GM21360 (cell line): Measurements from ENCODE around the gene FSTL4.
"Not testable (repeated sequence)": the region's sequence is repeated elsewhere in the genome, so short reads cannot be mapped to it uniquely, and the experiment has no call there.

Source experiments
- ATAC-seq: cut with Tn5 transposase; IDR thresholded peaks from one replicate; pipeline ENCODE4 v1.9.1; 2021; ENCODE audit warnings: mild to moderate bottlenecking, moderate library complexity; ENCODE audit not compliant: unreplicated experiment

FSTL4 gene

GRCh38 chr5:133559960-133560359 is 52.4 kb downstream of the FSTL4 start:
- ATAC-seq, result no peak

DNA sequence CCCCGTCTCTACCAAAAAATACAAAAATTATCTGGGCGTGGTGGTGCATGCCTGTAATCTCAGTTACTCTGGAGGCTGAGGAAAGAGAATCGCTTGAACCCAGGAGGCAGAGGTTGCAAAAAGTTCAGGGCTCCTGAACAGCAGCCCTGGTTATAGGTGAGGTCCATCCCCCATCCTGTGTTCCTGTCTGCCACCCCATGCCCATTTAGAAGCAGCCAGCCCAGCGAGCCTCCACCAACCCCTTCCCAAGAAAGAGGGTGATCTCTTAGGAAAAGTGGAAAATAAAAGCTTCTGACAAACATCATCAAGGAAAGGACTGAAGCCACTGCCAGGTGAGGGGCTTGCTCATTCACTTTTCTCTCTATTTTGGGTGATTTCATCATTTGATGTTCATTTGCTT is 55.8 kb downstream of the FSTL4 start:
- ATAC-seq, result no peak

DNA sequence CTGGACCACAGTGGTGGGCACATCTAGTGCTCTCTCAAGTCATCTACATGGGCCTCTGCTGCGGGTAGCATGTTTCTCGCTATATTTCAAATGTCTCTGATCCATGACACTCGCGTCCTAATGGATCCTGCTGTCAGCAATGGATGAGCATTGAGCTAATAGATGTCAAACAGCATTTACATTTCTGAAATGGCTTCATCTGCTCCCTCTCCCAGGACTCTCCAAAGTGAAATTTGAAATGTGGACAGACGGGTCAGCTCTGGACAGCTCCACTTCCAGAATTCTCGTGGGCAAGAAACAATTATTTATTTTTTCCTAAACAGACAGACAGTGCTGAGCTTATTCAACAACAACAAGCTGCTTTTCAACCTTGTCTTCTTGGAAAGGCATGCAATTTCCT is 58.1 kb downstream of the FSTL4 start:
- no peak for ATAC-seq

GRCh38 chr5:133552925-133553525 is 59.3 kb downstream of the FSTL4 start:
- no peak for ATAC-seq

DNA sequence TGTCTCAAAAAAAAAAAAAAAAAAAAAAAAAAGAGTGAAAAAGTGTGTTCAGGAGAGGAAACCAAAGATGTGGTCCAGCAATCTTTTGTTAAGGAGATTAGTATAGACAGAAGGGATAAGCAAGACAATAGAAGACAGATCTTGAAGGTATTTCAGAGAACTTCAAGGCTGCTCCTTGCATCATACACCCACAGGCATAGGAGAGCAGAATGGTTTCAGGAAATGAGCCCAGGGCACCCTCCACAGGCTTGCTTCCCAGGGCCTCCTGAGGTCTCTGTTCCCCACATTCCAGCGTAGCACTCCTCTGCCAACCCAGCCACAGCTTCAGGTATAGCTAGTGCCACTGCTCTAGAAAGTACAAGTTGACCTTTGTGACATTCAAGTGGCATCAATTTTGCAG is 65.8 kb downstream of the FSTL4 start:
- ATAC-seq, result no peak

GRCh38 chr5:133544346-133544745 is 68.0 kb downstream of the FSTL4 start:
- ATAC-seq, result no peak

GRCh38 chr5:133539818-133540217 is 72.5 kb downstream of the FSTL4 start:
- ATAC-seq, result no peak

DNA sequence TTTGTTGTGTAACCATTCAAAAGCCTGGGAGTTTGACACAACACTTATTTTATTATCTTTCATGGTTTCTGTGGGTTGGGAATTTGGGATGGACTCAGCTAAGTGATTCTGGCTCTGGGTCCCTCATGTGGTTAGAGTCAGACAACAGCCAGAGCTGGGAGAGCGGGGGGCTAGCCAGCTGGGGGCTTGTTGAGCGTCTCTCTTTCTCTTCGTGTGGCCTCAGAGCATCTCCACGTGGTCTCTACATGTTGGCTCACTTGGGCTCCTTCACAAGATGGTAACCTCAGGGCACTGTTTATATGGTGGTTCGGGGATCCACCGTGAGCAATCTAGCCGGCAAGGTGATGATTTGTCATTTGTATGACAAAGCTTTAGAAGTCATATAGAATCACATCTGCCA is 73.6 kb downstream of the FSTL4 start:
- no peak for ATAC-seq

- not testable (repeated sequence) for ATAC-seq
Observed at GRCh38 chr5:133535241-133535929, 77.0 kb downstream of the FSTL4 start.

GRCh38 chr5:133534566-133534965 is 77.8 kb downstream of the FSTL4 start:
- no peak for ATAC-seq

DNA sequence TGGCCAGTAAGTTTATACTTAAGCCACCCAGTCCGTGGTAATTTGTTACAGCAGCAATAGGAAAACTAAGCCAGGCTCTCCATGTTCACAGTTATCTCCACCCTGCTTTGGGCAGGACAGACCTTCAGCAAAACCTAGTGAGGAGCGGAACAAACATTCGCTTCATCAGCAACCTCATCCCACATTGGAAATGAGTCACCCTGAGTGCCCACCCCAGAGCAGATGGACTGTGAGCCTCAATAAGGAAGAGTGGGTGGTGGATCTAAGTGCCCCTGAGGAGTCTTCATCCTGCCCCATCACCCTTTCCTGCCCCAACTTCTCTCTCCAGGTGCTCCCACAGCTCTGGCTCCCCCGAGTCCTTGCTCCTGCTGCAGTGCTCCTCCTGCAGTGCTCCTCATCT is 78.8 kb downstream of the FSTL4 start:
- no peak for ATAC-seq

GRCh38 chr5:133531594-133531993 is 80.7 kb downstream of the FSTL4 start:
- no peak for ATAC-seq

DNA sequence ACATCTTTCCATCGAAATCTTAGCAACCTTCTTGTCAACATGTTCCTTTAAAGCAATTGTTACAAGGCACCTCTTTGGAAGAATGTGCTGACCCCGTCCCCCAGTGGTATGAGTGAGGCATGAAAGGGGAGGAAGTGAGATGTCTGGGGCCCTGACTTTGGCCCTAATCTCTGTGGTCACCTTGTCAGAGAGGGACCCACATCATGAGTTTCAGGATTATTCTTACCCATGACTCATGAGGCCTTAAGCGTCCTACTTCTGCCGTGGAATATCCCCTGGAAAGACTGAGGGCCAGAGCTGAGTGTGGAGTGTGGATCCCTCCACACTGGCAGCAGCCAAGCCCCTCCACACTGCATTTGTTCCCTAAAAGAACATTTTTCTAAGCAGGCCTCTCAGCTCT is 81.2 kb downstream of the FSTL4 start:
- no peak for ATAC-seq

GRCh38 chr5:133530270-133530669 is 82.1 kb downstream of the FSTL4 start:
- no peak for ATAC-seq

- no peak for ATAC-seq
Observed at GRCh38 chr5:133528841-133529240, 83.5 kb downstream of the FSTL4 start.

- ATAC-seq, result no peak
Observed at GRCh38 chr5:133527311-133527710, 85.0 kb downstream of the FSTL4 start.

- no peak for ATAC-seq
Observed at GRCh38 chr5:133526368-133526767, 86.0 kb downstream of the FSTL4 start.

DNA sequence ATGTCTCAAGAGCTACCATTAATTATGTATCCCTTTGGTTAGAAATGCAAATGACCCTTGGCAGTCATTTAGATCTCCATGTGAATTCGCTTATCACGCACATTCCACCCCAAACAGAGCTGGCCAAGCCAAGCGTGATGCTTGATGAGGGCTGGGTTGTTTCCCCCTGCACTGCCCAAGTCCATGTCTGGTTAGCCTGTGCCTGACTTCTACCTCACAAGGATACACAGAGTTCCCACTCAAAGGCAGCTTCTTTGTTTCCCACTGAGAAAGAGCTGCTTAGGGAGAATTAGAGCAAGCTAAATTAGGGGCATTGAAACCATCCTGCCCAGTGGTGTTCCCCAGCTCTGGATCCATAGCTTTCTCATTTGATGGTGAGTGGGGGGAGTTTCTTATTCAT is 87.2 kb downstream of the FSTL4 start:
- no peak for ATAC-seq

- no peak for ATAC-seq
Observed at GRCh38 chr5:133524666-133525065, 87.7 kb downstream of the FSTL4 start.

- no peak for ATAC-seq
Observed at GRCh38 chr5:133523961-133524586, 88.3 kb downstream of the FSTL4 start.

DNA sequence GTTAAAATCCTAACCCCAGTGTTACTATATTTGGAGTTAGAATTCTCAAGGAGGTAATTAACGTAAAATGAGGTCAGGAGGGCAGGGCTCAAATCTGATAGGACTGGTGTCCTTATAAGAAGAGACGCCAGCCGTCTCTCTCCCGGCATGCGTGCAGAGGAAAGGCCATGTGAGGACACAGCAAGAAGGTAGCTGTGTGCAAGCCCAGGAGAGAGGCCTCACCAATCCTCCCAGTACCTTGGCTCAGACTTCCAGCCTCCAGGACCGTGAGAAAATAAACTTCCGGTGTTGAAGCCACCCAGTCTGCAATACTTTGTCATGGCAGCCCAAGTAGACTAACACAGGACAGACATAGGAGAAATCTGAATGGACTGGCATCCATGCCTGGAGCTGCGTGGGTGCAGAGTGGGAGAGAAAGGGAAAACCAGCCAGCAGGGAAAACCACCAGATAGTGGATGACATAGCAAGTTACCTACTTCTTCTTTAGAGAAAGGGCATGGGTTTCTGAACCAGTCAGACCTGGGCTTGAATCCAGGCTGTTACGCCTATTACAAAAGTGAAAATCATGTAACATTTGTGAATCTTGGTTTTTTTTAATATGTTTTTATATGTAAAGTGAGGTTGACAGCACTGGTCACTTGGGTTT is 89.2 kb downstream of the FSTL4 start:
- no peak for ATAC-seq

- ATAC-seq, result no peak
Observed at GRCh38 chr5:133521801-133522200, 90.5 kb downstream of the FSTL4 start.
